Neural progenitor cell (in vitro differentiated cells): ENCODE data around the gene SRPK3. TPM values are rescaled to one million over a fixed set of nuclear protein-coding genes. Genes with fewer than 3 reads are reported as not detected.

ENCODE experiments used
- DNase-seq: peaks from one replicate; pipeline ENCODE4 v3.0.0-alpha.2; 2016; ENCODE audit warnings: low spot score
- H2AFZ ChIP-seq: fragments of 200-600 bp; sonication (generic); replicated peaks from 2 replicates; pipeline ENCODE4 v1.6.1; 2016; ENCODE audit warnings: antibody characterized with exemption
- H3F3A ChIP-seq: fragments of 200-600 bp; sonication (generic); 2 replicates; pipeline ENCODE4 v1.6.1; 2016; ENCODE audit warnings: antibody characterized with exemption, low read depth
- H3K27ac ChIP-seq: fragments of 200-600 bp; sonication (generic); 2 replicates; pipeline ENCODE4 v1.5.1; 2016; ENCODE audit warnings: mild to moderate bottlenecking
- H3K27me3 ChIP-seq: fragments of 200-600 bp; sonication (generic); 2 replicates; pipeline ENCODE4 v1.6.1; 2016; ENCODE audit warnings: mild to moderate bottlenecking, moderate library complexity
- H3K36me3 ChIP-seq: fragments of 200-600 bp; sonication (generic); 2 replicates; pipeline ENCODE4 v1.5.1; 2016
- H3K4me1 ChIP-seq: fragments of 200-600 bp; sonication (generic); 2 replicates; pipeline ENCODE4 v1.6.1; 2016; ENCODE audit warnings: mixed run types
- H3K4me2 ChIP-seq: fragments of 200-600 bp; sonication (generic); 2 replicates; pipeline ENCODE4 v1.6.1; 2016
- H3K4me3 ChIP-seq: fragments of 200-600 bp; sonication (generic); 2 replicates; pipeline ENCODE4 v1.5.1; 2016
- H3K79me2 ChIP-seq: fragments of 200-600 bp; sonication (generic); 2 replicates; pipeline ENCODE4 v1.6.1; 2016; ENCODE audit warnings: low read depth
- H3K9ac ChIP-seq: fragments of 200-600 bp; sonication (generic); 2 replicates; pipeline ENCODE4 v1.6.1; 2016
- H3K9me3 ChIP-seq: fragments of 200-600 bp; sonication (generic); 2 replicates; pipeline ENCODE4 v1.5.1; 2016; ENCODE audit warnings: low read depth
- H4K20me1 ChIP-seq: fragments of 200-600 bp; sonication (generic); 2 replicates; pipeline ENCODE4 v1.6.1; 2016; ENCODE audit warnings: low read depth
- H3K27ac Mint-ChIP-seq: 3 replicates; pipeline ENCODE4 v1.8.0; 2021; ENCODE audit warnings: mixed read lengths
- H3K27me3 Mint-ChIP-seq: 2 replicates; pipeline ENCODE4 v1.8.0; 2022; ENCODE audit warnings: low read depth, mild to moderate bottlenecking, inconsistent platforms, moderate library complexity, mixed read lengths; ENCODE audit not compliant: insufficient read depth
- H3K36me3 Mint-ChIP-seq: 3 replicates; pipeline ENCODE4 v1.8.0; 2021; ENCODE audit warnings: mixed read lengths
- H3K4me1 Mint-ChIP-seq: 3 replicates; pipeline ENCODE4 v1.8.0; 2021; ENCODE audit warnings: mixed read lengths
- H3K4me3 Mint-ChIP-seq: 3 replicates; pipeline ENCODE4 v1.8.0; 2021; ENCODE audit warnings: mild to moderate bottlenecking, moderate library complexity, mixed read lengths
- H3K9me3 Mint-ChIP-seq: 3 replicates; pipeline ENCODE4 v1.8.0; 2020; ENCODE audit warnings: mixed read lengths
- EZH2 ChIP-seq: fragments of 200-600 bp; sonication (generic); IDR thresholded peaks from 2 replicates; pipeline ENCODE4 v1.6.1; 2017; ENCODE audit warnings: antibody characterized with exemption, mild to moderate bottlenecking, moderate library complexity
- EZH2phosphoT487 ChIP-seq: fragments of 200-600 bp; sonication (generic); IDR thresholded peaks from 2 replicates; pipeline ENCODE4 v1.6.1; 2017; ENCODE audit warnings: antibody characterized with exemption
- total RNA-seq: library from RNA; depleted of rRNA; stranded (reverse); fragments of >200 nt; gene quantifications from 2 replicates; pipeline ENCODE4 v1.2.3, GENCODE V29; 2015; ENCODE audit warnings: low replicate concordance
- TF ChIP-seq, protein P1 (sequence below): fragments of 200-600 bp; sonication (generic); IDR thresholded peaks from 2 replicates; pipeline ENCODE4 v1.5.1; 2017; ENCODE audit warnings: antibody characterized with exemption, mild to moderate bottlenecking

The SRPK3 gene
- total RNA-seq, 1 donor from 2014 or later: not detected

DNA sequence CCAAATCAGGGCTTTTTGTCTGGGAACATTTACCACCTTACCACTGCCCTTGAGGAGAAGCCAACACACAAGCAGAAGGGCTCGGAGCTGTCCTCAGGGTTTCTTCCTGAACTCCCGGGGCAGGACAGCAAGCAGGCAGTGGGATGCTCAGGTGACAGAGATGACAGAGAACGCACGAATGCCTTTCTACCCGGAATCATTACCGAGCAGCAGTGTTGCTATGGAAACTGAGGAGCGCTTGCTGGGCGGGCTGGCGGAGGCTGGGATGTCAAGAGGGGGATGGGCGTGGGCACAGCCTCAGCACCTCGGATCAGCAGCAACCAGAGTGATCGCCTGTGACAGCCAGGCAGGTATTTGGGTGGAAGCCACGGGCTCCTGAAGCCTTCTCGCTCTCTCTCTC lies 31.4 kb downstream of the SRPK3 start:
- H2AFZ ChIP-seq: no peak overlapping the region
- peak overlapping the region; percentile 47 for H3K4me2 ChIP-seq
- H3F3A ChIP-seq: no peaks in the 10 kb centered on the region
- H3K79me2 ChIP-seq: no peaks in the 10 kb centered on the region
- peak overlapping the region; percentile 33 for H3K4me3 Mint-ChIP-seq
- peaks cover 6% of the 10 kb centered on the region for H3K27me3 Mint-ChIP-seq
- peaks cover 33% of the 10 kb centered on the region for H3K4me1 Mint-ChIP-seq
- H3K27ac Mint-ChIP-seq: no peak overlapping the region
- peaks cover 10% of the 10 kb centered on the region for H3K4me1 ChIP-seq
- no peaks in the 10 kb centered on the region for H4K20me1 ChIP-seq
- no peaks in the 10 kb centered on the region for H3K36me3 ChIP-seq
- no peak overlapping the region for H3K9ac ChIP-seq
- no peaks in the 10 kb centered on the region for H3K27me3 ChIP-seq
- peak; percentile 60 for DNase-seq
- TF ChIP-seq, protein P1, sequence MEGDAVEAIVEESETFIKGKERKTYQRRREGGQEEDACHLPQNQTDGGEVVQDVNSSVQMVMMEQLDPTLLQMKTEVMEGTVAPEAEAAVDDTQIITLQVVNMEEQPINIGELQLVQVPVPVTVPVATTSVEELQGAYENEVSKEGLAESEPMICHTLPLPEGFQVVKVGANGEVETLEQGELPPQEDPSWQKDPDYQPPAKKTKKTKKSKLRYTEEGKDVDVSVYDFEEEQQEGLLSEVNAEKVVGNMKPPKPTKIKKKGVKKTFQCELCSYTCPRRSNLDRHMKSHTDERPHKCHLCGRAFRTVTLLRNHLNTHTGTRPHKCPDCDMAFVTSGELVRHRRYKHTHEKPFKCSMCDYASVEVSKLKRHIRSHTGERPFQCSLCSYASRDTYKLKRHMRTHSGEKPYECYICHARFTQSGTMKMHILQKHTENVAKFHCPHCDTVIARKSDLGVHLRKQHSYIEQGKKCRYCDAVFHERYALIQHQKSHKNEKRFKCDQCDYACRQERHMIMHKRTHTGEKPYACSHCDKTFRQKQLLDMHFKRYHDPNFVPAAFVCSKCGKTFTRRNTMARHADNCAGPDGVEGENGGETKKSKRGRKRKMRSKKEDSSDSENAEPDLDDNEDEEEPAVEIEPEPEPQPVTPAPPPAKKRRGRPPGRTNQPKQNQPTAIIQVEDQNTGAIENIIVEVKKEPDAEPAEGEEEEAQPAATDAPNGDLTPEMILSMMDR: no peak
- TF ChIP-seq EZH2phosphoT487: no peak
- TF ChIP-seq EZH2: no peak
- peaks cover 40% of the 10 kb centered on the region for H3K9me3 Mint-ChIP-seq
- H3K4me3 ChIP-seq: no peak overlapping the region
- peaks cover 12% of the 10 kb centered on the region for H3K36me3 Mint-ChIP-seq
- no peak overlapping the region for H3K27ac ChIP-seq
- no peaks in the 10 kb centered on the region for H3K9me3 ChIP-seq

DNA sequence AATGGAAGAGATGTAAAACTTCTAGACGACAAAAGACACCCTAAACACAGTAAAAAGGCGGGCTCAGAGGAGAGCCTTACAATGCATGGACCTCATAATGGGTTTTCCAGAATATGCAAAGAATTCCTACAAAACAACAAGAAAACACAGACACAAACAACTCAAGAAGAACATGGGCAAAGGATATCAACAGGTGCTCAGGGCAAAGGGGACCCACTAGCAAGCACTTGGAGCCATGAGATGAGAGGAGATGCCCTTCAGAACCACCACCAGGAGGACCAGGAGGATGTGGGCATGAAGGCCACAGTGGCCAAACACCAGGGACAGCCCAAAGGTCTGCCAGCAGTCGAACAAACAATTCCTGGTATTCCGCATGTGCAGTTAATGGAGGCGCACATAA lies 32.3 kb downstream of the SRPK3 start:
- no peak overlapping the region for H3K27ac ChIP-seq
- H3K4me2 ChIP-seq: no peak overlapping the region
- H3K9me3 Mint-ChIP-seq: peaks cover 44% of the 10 kb centered on the region

DNA sequence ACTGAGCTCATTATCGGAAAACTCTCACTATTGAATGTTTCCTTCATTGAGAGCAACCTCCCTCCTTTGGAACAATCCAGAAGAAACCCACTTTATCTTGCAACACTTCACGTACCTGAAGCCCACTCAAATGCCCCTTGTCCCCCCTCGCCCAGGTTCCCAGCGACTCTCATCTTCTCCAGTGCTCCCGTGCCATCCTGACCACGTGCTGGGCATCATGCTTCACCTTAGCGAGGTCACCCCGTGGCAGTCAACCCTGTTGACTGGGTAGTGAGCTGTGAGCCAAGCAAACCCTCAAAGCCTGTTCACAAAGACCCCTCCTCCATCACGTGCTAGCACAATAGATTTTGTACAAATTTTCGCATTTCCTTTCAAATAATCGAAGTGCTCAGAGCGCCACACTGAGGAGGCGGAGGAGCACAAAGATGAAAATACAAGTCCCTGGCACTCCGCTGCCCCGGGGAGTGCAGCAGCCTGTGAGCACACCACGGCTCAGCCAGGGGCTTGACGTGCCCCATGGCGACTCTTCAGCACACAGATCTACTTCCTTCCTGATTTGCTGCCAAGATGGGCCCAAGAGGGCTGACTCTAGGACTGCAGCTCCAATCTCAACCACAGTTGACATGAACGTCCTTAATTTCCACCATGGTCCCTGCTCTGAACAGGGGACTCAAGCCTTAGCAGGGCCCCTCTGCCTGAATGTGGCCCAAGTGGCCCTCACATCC lies 33.9 kb downstream of the SRPK3 start:
- Histone ChIP-seq H3K36me3 (no peaks in the 10 kb centered on the region), H3K27ac (no peak overlapping the region), H3K27me3 (no peaks in the 10 kb centered on the region), H3K9me3 (no peaks in the 10 kb centered on the region), H3K4me1 (peaks cover 16% of the 10 kb centered on the region), H3K79me2 (no peaks in the 10 kb centered on the region), H3F3A (peaks cover 8% of the 10 kb centered on the region), H4K20me1 (no peaks in the 10 kb centered on the region), H3K9ac (no peak overlapping the region), H3K4me2 (no peak overlapping the region), H3K4me3 (no peak overlapping the region), H2AFZ (no peak overlapping the region)
- H3K36me3 Mint-ChIP-seq: peaks cover 7% of the 10 kb centered on the region
- H3K9me3 Mint-ChIP-seq: peaks cover 39% of the 10 kb centered on the region
- TF ChIP-seq EZH2phosphoT487: no peak
- TF ChIP-seq, protein P1: no peak
- no peak for TF ChIP-seq EZH2
- H3K4me3 Mint-ChIP-seq: peak overlapping the region; percentile 58
- H3K27me3 Mint-ChIP-seq: peaks cover 6% of the 10 kb centered on the region
- peaks cover 42% of the 10 kb centered on the region for H3K4me1 Mint-ChIP-seq
- DNase-seq: no peak
- no peak overlapping the region for H3K27ac Mint-ChIP-seq

More for the DNA sequence above, 32.3 kb downstream of the SRPK3 start:
- Histone ChIP-seq H3K79me2 (no peaks in the 10 kb centered on the region), H3K36me3 (no peaks in the 10 kb centered on the region), H3K9me3 (no peaks in the 10 kb centered on the region), H3K27me3 (no peaks in the 10 kb centered on the region), H4K20me1 (no peaks in the 10 kb centered on the region), H3K4me3 (no peak overlapping the region), H3F3A (no peaks in the 10 kb centered on the region), H3K4me1 (peaks cover 10% of the 10 kb centered on the region), H3K9ac (no peak overlapping the region), H2AFZ (no peak overlapping the region)
- Mint-ChIP-seq H3K27ac (no peak overlapping the region), H3K4me3 (no peak overlapping the region), H3K4me1 (peaks cover 38% of the 10 kb centered on the region), H3K27me3 (peaks cover 6% of the 10 kb centered on the region), H3K36me3 (peaks cover 10% of the 10 kb centered on the region)
- TF ChIP-seq EZH2phosphoT487 (no peak), EZH2 (no peak)
- TF ChIP-seq, protein P1: no peak
- no peak for DNase-seq
